ENCODE data around the gene BTBD16.

BTBD16 gene

GRCh38 chr10:122288917-122289316 lies 17.8 kb downstream of the BTBD16 start:
- no peaks in the 10 kb centered on the region for H3K36me3 ChIP-seq
- no peak overlapping the region for H3K4me3 ChIP-seq (ENCODE audit: low read depth in 1 of 2, low read length in 1 of 2)
- TF ChIP-seq CTCF (IDR thresholded peaks at IDR 0.05), result no peak
- no peak overlapping the region for H3K27ac ChIP-seq
- no peaks in the 10 kb centered on the region for H3K9me3 ChIP-seq
- H3K27me3 ChIP-seq, result no peaks in the 10 kb centered on the region
- no peaks in the 10 kb centered on the region for H3K4me1 ChIP-seq (ENCODE audit: control insufficient read depth in 1 of 2, insufficient read depth in 1 of 2, low read depth in 1 of 2, low read length in 1 of 2)

GRCh38 chr10:122290334-122290733 lies 19.2 kb downstream of the BTBD16 start:
- Histone ChIP-seq H3K36me3 (no peaks in the 10 kb centered on the region), H3K27me3 (no peaks in the 10 kb centered on the region), H3K27ac (no peak overlapping the region), H3K9me3 (no peaks in the 10 kb centered on the region), H3K4me3 (ENCODE audit: low read depth in 1 of 2, low read length in 1 of 2) (no peak overlapping the region), H3K4me1 (ENCODE audit: control insufficient read depth in 1 of 2, insufficient read depth in 1 of 2, low read depth in 1 of 2, low read length in 1 of 2) (no peaks in the 10 kb centered on the region)
- no peak for TF ChIP-seq CTCF (IDR thresholded peaks at IDR 0.05)

GRCh38 chr10:122290833-122291532 lies 19.9 kb downstream of the BTBD16 start:
- no peaks in the 10 kb centered on the region for H3K9me3 ChIP-seq
- H3K27me3 ChIP-seq, result no peaks in the 10 kb centered on the region
- no peak overlapping the region for H3K27ac ChIP-seq
- no peaks in the 10 kb centered on the region for H3K36me3 ChIP-seq
- no peak for TF ChIP-seq CTCF (IDR thresholded peaks at IDR 0.05)
- H3K4me1 ChIP-seq (ENCODE audit: control insufficient read depth in 1 of 2, insufficient read depth in 1 of 2, low read depth in 1 of 2, low read length in 1 of 2), result no peaks in the 10 kb centered on the region
- no peak overlapping the region for H3K4me3 ChIP-seq (ENCODE audit: low read depth in 1 of 2, low read length in 1 of 2)

- H3K36me3 ChIP-seq, result no peaks in the 10 kb centered on the region
- H3K4me3 ChIP-seq (ENCODE audit: low read depth in 1 of 2, low read length in 1 of 2), result no peak overlapping the region
- no peak overlapping the region for H3K27ac ChIP-seq
- H3K9me3 ChIP-seq, result no peaks in the 10 kb centered on the region
- no peaks in the 10 kb centered on the region for H3K4me1 ChIP-seq (ENCODE audit: control insufficient read depth in 1 of 2, insufficient read depth in 1 of 2, low read depth in 1 of 2, low read length in 1 of 2)
- no peak for TF ChIP-seq CTCF (IDR thresholded peaks at IDR 0.05)
- no peaks in the 10 kb centered on the region for H3K27me3 ChIP-seq
Measured at GRCh38 chr10:122291739-122292138, 20.6 kb downstream of the BTBD16 start.

DNA sequence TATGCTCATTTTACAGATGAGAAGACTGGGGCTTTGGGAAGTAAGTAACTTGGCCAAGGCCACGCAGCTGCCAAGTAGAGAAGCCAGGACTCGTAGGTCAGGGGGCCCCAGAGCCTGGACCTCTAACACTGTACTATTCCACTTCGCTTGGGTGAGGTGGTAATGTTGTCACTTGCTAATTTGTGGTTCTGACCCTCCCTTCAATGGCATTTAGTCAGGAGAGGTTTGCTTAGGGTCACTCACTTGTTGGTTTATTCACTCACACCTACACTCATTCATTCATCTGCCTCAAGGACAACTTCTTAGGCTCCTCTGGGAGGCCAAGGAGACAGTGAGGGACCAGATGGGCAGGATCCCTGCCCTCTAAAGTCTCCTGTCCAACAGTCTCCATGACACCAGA lies 21.3 kb downstream of the BTBD16 start:
- Histone ChIP-seq H3K27me3 (no peaks in the 10 kb centered on the region), H3K27ac (no peak overlapping the region), H3K4me3 (ENCODE audit: low read depth in 1 of 2, low read length in 1 of 2) (no peak overlapping the region), H3K36me3 (no peaks in the 10 kb centered on the region), H3K4me1 (ENCODE audit: control insufficient read depth in 1 of 2, insufficient read depth in 1 of 2, low read depth in 1 of 2, low read length in 1 of 2) (no peaks in the 10 kb centered on the region), H3K9me3 (no peaks in the 10 kb centered on the region)
- TF ChIP-seq CTCF (IDR thresholded peaks at IDR 0.05), result no peak
